WTC11 (cell line): ENCODE measurements around the gene ABCF2.

ENCODE experiments used
- CBFB ChIP-seq: sonication (generic); formaldehyde crosslinking; IDR thresholded peaks from 2 replicates; pipeline ENCODE4 v1.8.1; 2022; ENCODE audit warnings: mild to moderate bottlenecking, low read depth, missing genetic modification reagents
- CREB1 ChIP-seq: sonication (generic); formaldehyde crosslinking; IDR thresholded peaks from 2 replicates; pipeline ENCODE4 v1.8.0; 2023; ENCODE audit warnings: mild to moderate bottlenecking, missing genetic modification reagents
- CTCF ChIP-seq: fragments of 200-600 bp; IDR thresholded peaks from 2 replicates; pipeline ENCODE4 v1.8.0; 2022; ENCODE audit warnings: antibody characterized with exemption
- SP1 ChIP-seq: sonication (generic); formaldehyde crosslinking; conservative IDR thresholded peaks from 2 replicates; pipeline ENCODE4 v1.8.1; 2022; ENCODE audit warnings: missing genetic modification reagents
- TEAD1 ChIP-seq: sonication (generic); formaldehyde crosslinking; IDR thresholded peaks from 2 replicates; pipeline ENCODE4 v1.8.0; 2022; ENCODE audit warnings: mild to moderate bottlenecking, missing genetic modification reagents
- ZNF121 ChIP-seq: sonication (generic); formaldehyde crosslinking; IDR thresholded peaks from 2 replicates; pipeline ENCODE4 v1.8.0; 2023; ENCODE audit warnings: missing genetic modification reagents
- ZNF396 ChIP-seq: fragments of 250-450 bp; sonication (Bioruptor Pico); IDR thresholded peaks from 2 replicates; pipeline ENCODE4 v1.8.0; 2021; ENCODE audit warnings: mild to moderate bottlenecking, moderate library complexity, borderline replicate concordance

GRCh38 chr7:151179946-151180345 lies 47.1 kb downstream of the ABCF2 start:
- TF ChIP-seq CTCF (no peak), ZNF121 (CRISPR knock-in tag) (no peak), ZNF396 (no peak), CBFB (CRISPR knock-in tag) (no peak), CREB1 (CRISPR knock-in tag) (no peak), SP1 (no peak), TEAD1 (no peak)
